A375 (cell line): ENCODE data around the gene ZNF727. TPM values are rescaled to one million over a fixed set of nuclear protein-coding genes. Genes with fewer than 3 reads are reported as not detected.

Experiments used
- total RNA-seq: library from RNA; depleted of rRNA; stranded (reverse); fragments of >200 nt; shearing (Covaris generic); gene quantifications from 2 replicates; pipeline ENCODE4 v1.2.3, GENCODE V29; 2014; rRNA removed

Gene ZNF727
- total RNA-seq, result 0.19 and 0.56 TPM in 2 replicates

DNA sequence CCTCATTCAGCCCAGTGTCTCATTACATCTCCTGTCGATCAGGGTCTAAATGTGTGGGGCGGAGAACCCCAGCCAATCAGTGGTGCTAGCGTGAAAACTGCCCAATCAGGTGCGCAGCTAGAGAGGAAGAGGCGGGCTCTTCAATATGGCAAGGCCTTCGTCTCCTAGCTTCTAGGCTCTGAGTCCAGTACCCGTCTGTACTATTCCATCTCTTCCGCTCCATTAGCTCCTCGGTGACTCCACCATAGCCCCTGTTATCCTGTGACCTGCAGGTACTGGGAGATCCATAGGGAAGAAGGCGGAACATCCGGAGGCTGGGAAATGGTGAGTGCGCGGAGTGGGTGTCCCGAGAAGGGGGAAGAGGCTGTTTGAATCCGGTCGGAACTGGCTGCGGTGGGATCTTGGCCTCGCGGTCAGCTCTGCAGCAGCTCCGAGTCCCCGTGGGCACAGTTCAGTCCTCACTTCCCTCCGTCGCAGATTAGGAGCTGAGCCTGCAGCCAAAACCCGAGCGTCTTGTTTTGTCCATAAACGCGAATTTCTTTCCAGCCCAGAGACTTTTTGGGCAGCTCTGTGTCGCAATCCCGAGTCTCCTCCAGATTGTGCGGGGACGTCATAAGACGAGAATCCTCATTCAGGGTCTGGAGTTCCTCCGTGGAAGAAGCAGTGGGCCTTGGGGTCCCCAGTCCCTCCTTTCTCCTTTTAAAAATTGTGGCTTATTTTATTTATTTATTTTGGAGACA, at the start of gene ZNF727:
TSS of gene ZNF727 (plus strand) at position 134 of the 740 bp plus-strand sequence. CDS start at position 322, 188 bp downstream.

DNA sequence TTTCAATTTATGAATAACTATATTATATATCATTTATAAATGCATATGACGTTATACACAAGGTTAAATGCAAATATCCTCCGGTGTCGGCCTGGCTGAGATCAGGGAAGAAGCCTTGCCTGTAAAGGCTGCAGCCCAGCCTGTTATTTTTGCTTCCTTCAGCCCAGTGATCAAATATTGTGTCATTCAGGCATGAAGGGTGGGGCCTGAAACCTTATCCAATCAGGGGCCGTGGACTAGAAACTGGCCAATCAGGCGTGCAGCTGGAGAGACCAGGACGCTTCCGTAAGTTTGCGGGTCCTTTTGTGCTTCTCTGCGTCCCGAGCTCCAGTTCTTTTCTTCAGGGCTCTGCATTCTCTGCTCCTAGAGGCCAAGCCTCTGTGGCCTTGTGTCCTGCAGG, 46.7 kb upstream of the ZNF727 start, which contains the start of gene ZNF722:
TSS of gene ZNF722 (plus strand) at position 301 of the 400 bp plus-strand sequence. CDS start 113 bp downstream, outside the sequence.

Other genes with a start within 250 kb of the ZNF727 start
- not detected in 2 replicates for gene ZNF722, start 46.6 kb upstream of the ZNF727 start, total RNA-seq
- gene ZNF735, start 161.8 kb downstream of the ZNF727 start, total RNA-seq, result not detected in 2 replicates
- not detected in 2 replicates for gene ZNF679, start 183.0 kb downstream of the ZNF727 start, total RNA-seq